CD14-positive monocyte (primary cell): Measurements from ENCODE around the gene THSD4. TPM values are rescaled to one million over a fixed set of nuclear protein-coding genes. Genes with fewer than 3 reads are reported as not detected.

Source experiments
- DNase-seq, 3 donors: peaks; one replicate each; pipeline ENCODE4 v3.0.0-alpha.2; 2011 to 2022
- H2AFZ ChIP-seq: 2 replicates; pipeline ENCODE4 v1.6.0; 2012; ENCODE audit warnings: mild to moderate bottlenecking, low read depth, low read length, inconsistent platforms; ENCODE audit not compliant: insufficient read depth, poor library complexity, severe bottlenecking
- H3K27ac ChIP-seq, 2 donors: 1 replicate in 1 of 2; 2 replicates in 1 of 2; pipeline ENCODE4 v1.5.1; 2012 to 2013; ENCODE audit warnings: low read length in 2 of 2, control low read depth in 1 of 2, inconsistent platforms in 1 of 2, low read depth in 1 of 2, mild to moderate bottlenecking in 1 of 2
- H3K27me3 ChIP-seq, 2 donors: one replicate each; pipeline versions ENCODE4 v1.6.0 to v1.6.1; 2011 to 2013; ENCODE audit warnings: low read length in 2 of 2; ENCODE audit not compliant: control insufficient read depth in 2 of 2, insufficient read depth in 2 of 2
- H3K36me3 ChIP-seq, 2 donors: replicated peaks in 1 of 2; 1 replicate in 1 of 2; 2 replicates in 1 of 2; pipeline versions ENCODE4 v1.5.1 to v1.6.1; 2012 to 2013; ENCODE audit warnings: low read length in 2 of 2, control low read depth in 1 of 2, inconsistent platforms in 1 of 2, mild to moderate bottlenecking in 1 of 2; ENCODE audit not compliant: insufficient read depth in 2 of 2, control insufficient read depth in 1 of 2
- H3K4me1 ChIP-seq, 2 donors: 1 replicate in 1 of 2; 2 replicates in 1 of 2; pipeline versions ENCODE4 v1.5.1 to v1.6.1; 2012 to 2013; ENCODE audit warnings: low read length in 2 of 2, control low read depth in 1 of 2, inconsistent platforms in 1 of 2, mild to moderate bottlenecking in 1 of 2, moderate library complexity in 1 of 2; ENCODE audit not compliant: insufficient read depth in 2 of 2, control insufficient read depth in 1 of 2
- H3K4me2 ChIP-seq: replicated peaks from 2 replicates; pipeline ENCODE3; 2012; ENCODE audit warnings: low read length, moderate library complexity, mild to moderate bottlenecking; ENCODE audit not compliant: poor library complexity, severe bottlenecking; ENCODE audit errors: extremely low read depth
- H3K4me3 ChIP-seq, 3 experiments: fragments of 200-600 bp in 1 of 3; sonication (generic) in 1 of 3; replicated peaks in 1 of 3; 1 replicate in 2 of 3; 2 replicates in 1 of 3; pipeline ENCODE4 v1.5.1; 2011 to 2013; ENCODE audit warnings: low read length in 3 of 3, mild to moderate bottlenecking in 3 of 3, control low read depth in 2 of 3, low read depth in 2 of 3, inconsistent platforms in 1 of 3, moderate library complexity in 1 of 3
- H3K79me2 ChIP-seq: 2 replicates; pipeline ENCODE4 v1.6.0; 2012; ENCODE audit warnings: mild to moderate bottlenecking, control low read depth, inconsistent platforms, low read length, moderate library complexity; ENCODE audit not compliant: insufficient read depth
- H3K9ac ChIP-seq: 2 replicates; pipeline ENCODE4 v1.6.0; 2017; ENCODE audit warnings: low read length, mild to moderate bottlenecking; ENCODE audit not compliant: insufficient read depth, poor library complexity, severe bottlenecking
- H3K9me3 ChIP-seq, 2 donors: replicated peaks in 1 of 2; 1 replicate in 1 of 2; 2 replicates in 1 of 2; pipeline versions ENCODE4 v1.5.1 to v1.6.1; 2012 to 2013; ENCODE audit warnings: low read length in 2 of 2, control low read depth in 1 of 2; ENCODE audit not compliant: control insufficient read depth in 1 of 2, insufficient read depth in 1 of 2
- H4K20me1 ChIP-seq: 2 replicates; pipeline ENCODE4 v1.6.0; 2012; ENCODE audit warnings: mild to moderate bottlenecking, low read length, control low read depth, moderate library complexity; ENCODE audit not compliant: insufficient read depth
- H3K27ac Mint-ChIP-seq, 7 donors: one replicate each; pipeline ENCODE4 v1.8.0; 2020; ENCODE audit warnings: mild to moderate bottlenecking in 7 of 7, mixed read lengths in 7 of 7, moderate library complexity in 6 of 7, inconsistent platforms in 2 of 7
- H3K27me3 Mint-ChIP-seq, 3 donors: one replicate each; pipeline ENCODE4 v1.8.0; 2021 to 2022; ENCODE audit warnings: low read depth in 3 of 3, mild to moderate bottlenecking in 3 of 3, mixed read lengths in 3 of 3, moderate library complexity in 3 of 3, inconsistent platforms in 1 of 3
- H3K36me3 Mint-ChIP-seq, 2 donors: one replicate each; pipeline ENCODE4 v1.8.0; 2020; ENCODE audit warnings: mixed read lengths in 2 of 2, inconsistent platforms in 1 of 2, mild to moderate bottlenecking in 1 of 2
- H3K4me1 Mint-ChIP-seq: one replicate; pipeline ENCODE4 v1.8.0; 2020; ENCODE audit warnings: mild to moderate bottlenecking, mixed read lengths
- H3K4me3 Mint-ChIP-seq, 2 donors: one replicate each; pipeline ENCODE4 v1.8.0; 2020; ENCODE audit warnings: mild to moderate bottlenecking in 2 of 2, mixed read lengths in 2 of 2, moderate library complexity in 1 of 2
- H3K9me3 Mint-ChIP-seq, 7 donors: one replicate each; pipeline ENCODE4 v1.8.0; 2020 to 2022; ENCODE audit warnings: mixed read lengths in 7 of 7, mild to moderate bottlenecking in 6 of 7, moderate library complexity in 6 of 7, inconsistent platforms in 2 of 7
- CTCF ChIP-seq: fragments of 200-600 bp; IDR thresholded peaks from one replicate; pipeline ENCODE4 v1.8.0; 2022; ENCODE audit warnings: antibody characterized with exemption, mild to moderate bottlenecking
- WGBS: methylation state at CpG from one replicate; pipeline ENCODE4 v1.1.5; 2013; ENCODE audit warnings: missing lambda C conversion rate; ENCODE audit not compliant: insufficient coverage; 5-methylcytosine and 5-hydroxymethylcytosine counted together
- intact Hi-C, 2 donors: fragments of 100-400 bp; cut with micrococcal nuclease; formaldehyde crosslinking; loops; one replicate each; pipeline versions ENCODE4 v1.15.0 to v1.15.1; 2023
- polyA plus RNA-seq, 3 donors: library from polyadenylated mRNA; depleted of rRNA in 1 of 3; unstranded in 2 of 3; stranded (reverse) in 1 of 3; fragments of 300-500 nt in 2 of 3; fragments of >200 nt in 1 of 3; fragmentation: Illumina TruSeq in 2 of 3; gene quantifications; 1 replicate in 2 of 3; 2 replicates in 1 of 3; pipeline ENCODE4 v1.2.3, GENCODE V29; 2012 to 2021

The THSD4 gene
- polyA plus RNA-seq, 3 donors = not detected

GRCh38 chr15:71753346-71753745 lies 638.1 kb downstream of the THSD4 start:
- Histone ChIP-seq H3K27ac (no peak overlapping the region), H3K4me1 (no peaks in the 10 kb centered on the region), H3K9me3 (peaks cover 0 to 3% of the 10 kb centered on the region in 2 donors), H3K36me3 (no peaks in the 10 kb centered on the region), H2AFZ (no peak overlapping the region), H3K4me2 (no peak overlapping the region), H4K20me1 (no peaks in the 10 kb centered on the region), H3K27me3 (no peaks in the 10 kb centered on the region), H3K4me3 (no peak overlapping the region), H3K79me2 (no peaks in the 10 kb centered on the region), H3K9ac (no peak overlapping the region)
- H3K27me3 Mint-ChIP-seq = peaks cover 2 to 7% (median 4%) of the 10 kb centered on the region in 3 donors
- TF ChIP-seq CTCF = no peak
- H3K27ac Mint-ChIP-seq = no peak overlapping the region
- intact Hi-C loops = no loop called here
- no peaks in the 10 kb centered on the region for H3K36me3 Mint-ChIP-seq
- no peak overlapping the region for H3K4me3 Mint-ChIP-seq
- 89% methylated on average over 1 of the region's 1 CpG for WGBS
- peaks cover 0 to 5% (median 2%) of the 10 kb centered on the region in 7 donors for H3K9me3 Mint-ChIP-seq
- H3K4me1 Mint-ChIP-seq = peaks cover 11% of the 10 kb centered on the region
- no peak for DNase-seq

GRCh38 chr15:71754660-71755059 lies 639.4 kb downstream of the THSD4 start:
- no peaks in the 10 kb centered on the region for H3K27me3 ChIP-seq
- no peaks in the 10 kb centered on the region for H4K20me1 ChIP-seq
- Mint-ChIP-seq H3K9me3 (peaks cover 0 to 5% (median 2%) of the 10 kb centered on the region in 7 donors), H3K36me3 (no peaks in the 10 kb centered on the region), H3K4me1 (peaks cover 11% of the 10 kb centered on the region), H3K27me3 (peaks cover 1 to 7% (median 2%) of the 10 kb centered on the region in 3 donors), H3K4me3 (no peak overlapping the region), H3K27ac (no peak overlapping the region)
- H3K4me2 ChIP-seq = no peak overlapping the region
- H3K9ac ChIP-seq = no peak overlapping the region
- no peak for TF ChIP-seq CTCF
- H3K4me3 ChIP-seq = no peak overlapping the region
- peaks cover 0 to 3% of the 10 kb centered on the region in 2 donors for H3K9me3 ChIP-seq
- no peaks in the 10 kb centered on the region for H3K4me1 ChIP-seq
- DNase-seq = no peak
- H3K79me2 ChIP-seq = no peaks in the 10 kb centered on the region
- H3K27ac ChIP-seq = no peak overlapping the region
- no peaks in the 10 kb centered on the region for H3K36me3 ChIP-seq
- no peak overlapping the region for H2AFZ ChIP-seq
- intact Hi-C loops = no loop called here
